Caco-2 (cell line): ENCODE measurements around the gene PCGF6. TPM values are rescaled to one million over a fixed set of nuclear protein-coding genes. Genes with fewer than 3 reads are reported as not detected.
A peak's percentile ranks its signal among the peaks of the same experiment; 100 is the strongest.

Experiments used
- BruUV-seq: library from RNA; stranded (reverse); fragments of 400-500 nt; replicated peaks from 2 replicates; lab custom pipeline; 2021; lab: Mats Ljungman, UMichigan
- CTCF ChIA-PET: fragments of 300-600 bp; sonication (Branson Sonifier 250); formaldehyde crosslinking; loops from one replicate; lab custom pipeline; 2022; ENCODE audit warnings: antibody characterized with exemption; lab: Charles Lee
- POLR2A ChIA-PET: fragments of 300-600 bp; sonication (Branson Sonifier 250); formaldehyde crosslinking; loops from one replicate; lab custom pipeline; 2022; ENCODE audit warnings: antibody characterized with exemption; lab: Charles Lee
- DNase-seq, 2 experiments: peaks; one replicate each; pipeline versions ENCODE4 v3.0.0 to v3.0.0-alpha.2; 2020 to 2022
- H3K27me3 ChIP-seq: replicated peaks from 2 replicates; pipeline ENCODE4 v1.6.0; 2011; ENCODE audit warnings: low read length; ENCODE audit not compliant: control insufficient read depth, insufficient read depth
- H3K36me3 ChIP-seq: 2 replicates; pipeline ENCODE4 v1.5.1; 2011; ENCODE audit warnings: low read length; ENCODE audit not compliant: control insufficient read depth, insufficient read depth
- H3K4me1 ChIP-seq: fragments of 250-450 bp; sonication (Bioruptor Pico); 2 replicates; pipeline ENCODE4 v1.5.1; 2020; ENCODE audit warnings: mild to moderate bottlenecking
- H3K4me3 ChIP-seq: 2 replicates; pipeline ENCODE4 v1.5.1; 2011; ENCODE audit warnings: low read depth, mild to moderate bottlenecking, control low read depth, low read length
- H3K9me3 ChIP-seq: fragments of 250-450 bp; sonication (Bioruptor Pico); 2 replicates; pipeline ENCODE4 v1.5.1; 2020; ENCODE audit warnings: mild to moderate bottlenecking, moderate library complexity
- H3K27ac Mint-ChIP-seq: one replicate; pipeline ENCODE4 v1.8.0; 2022; ENCODE audit warnings: mixed read lengths; ENCODE audit not compliant: unreplicated experiment
- H3K27me3 Mint-ChIP-seq: one replicate; pipeline ENCODE4 v1.8.0; 2022; ENCODE audit warnings: mixed read lengths; ENCODE audit not compliant: insufficient read depth, unreplicated experiment
- H3K36me3 Mint-ChIP-seq: one replicate; pipeline ENCODE4 v1.8.0; 2022; ENCODE audit warnings: mild to moderate bottlenecking, mixed read lengths; ENCODE audit not compliant: insufficient read depth, unreplicated experiment
- H3K4me1 Mint-ChIP-seq: one replicate; pipeline ENCODE4 v1.8.0; 2022; ENCODE audit warnings: low read depth, mixed read lengths; ENCODE audit not compliant: unreplicated experiment
- H3K4me3 Mint-ChIP-seq: one replicate; pipeline ENCODE4 v1.8.0; 2022; ENCODE audit warnings: mild to moderate bottlenecking, moderate library complexity, mixed read lengths; ENCODE audit not compliant: unreplicated experiment
- H3K9me3 Mint-ChIP-seq: one replicate; pipeline ENCODE4 v1.8.0; 2022; ENCODE audit warnings: mixed read lengths; ENCODE audit not compliant: unreplicated experiment
- CTCF ChIP-seq, 2 experiments: fragments of 200-600 bp in 1 of 2; IDR thresholded peaks; 1 replicate in 1 of 2; 2 replicates in 1 of 2; pipeline versions ENCODE4 v1.5.1 to v1.8.0; 2011 to 2022; ENCODE audit warnings: antibody characterized with exemption in 1 of 2, control low read depth in 1 of 2, inconsistent platforms in 1 of 2, low read depth in 1 of 2, low read length in 1 of 2, mild to moderate bottlenecking in 1 of 2, moderate library complexity in 1 of 2; ENCODE audit not compliant: insufficient read depth in 1 of 2, severe bottlenecking in 1 of 2, unreplicated experiment in 1 of 2
- intact Hi-C: fragments of 100-400 bp; cut with micrococcal nuclease; formaldehyde crosslinking; loops from one replicate; pipeline ENCODE4 v1.10.0; 2022; ENCODE audit not compliant: unreplicated experiment
- total RNA-seq: library from RNA; stranded (reverse); gene quantifications from 2 replicates; pipeline ENCODE4 v1.2.3, GENCODE V29; 2022

The PCGF6 gene
- total RNA-seq, 1 experiment from 2014 or later = 21.6 TPM

- Mint-ChIP-seq H3K4me1 (no peaks in the 10 kb centered on the region), H3K27me3 (no peaks in the 10 kb centered on the region), H3K36me3 (peaks cover 74% of the 10 kb centered on the region), H3K4me3 (no peak overlapping the region), H3K9me3 (no peaks in the 10 kb centered on the region), H3K27ac (peak overlapping the region; percentile 63)
- H3K27me3 ChIP-seq = no peaks in the 10 kb centered on the region
- H3K4me1 ChIP-seq = no peaks in the 10 kb centered on the region
- no peaks in the 10 kb centered on the region for H3K9me3 ChIP-seq
- no peak overlapping the region for H3K4me3 ChIP-seq
- intact Hi-C loops = no loop called here
- no peak for DNase-seq
- no peaks in the 10 kb centered on the region; the same call in 1 of the 2 replicates for H3K36me3 ChIP-seq
- BruUV-seq = no TSS peak
- ChIA-PET POLR2A (no interaction called here), CTCF (no interaction called here)
- TF ChIP-seq CTCF (IDR thresholded peaks at IDR 0.05; ENCODE audit: insufficient read depth in 1 of 2, low read depth in 1 of 2, low read length in 1 of 2, severe bottlenecking in 1 of 2, unreplicated experiment in 1 of 2) = no peak
Measured at GRCh38 chr10:103310197-103310596, 40.7 kb downstream of the PCGF6 start.

- TF ChIP-seq CTCF (IDR thresholded peaks at IDR 0.05; ENCODE audit: insufficient read depth in 1 of 2, low read depth in 1 of 2, low read length in 1 of 2, severe bottlenecking in 1 of 2, unreplicated experiment in 1 of 2) = no peak
- Mint-ChIP-seq H3K27ac (no peak overlapping the region), H3K4me3 (no peak overlapping the region), H3K4me1 (no peaks in the 10 kb centered on the region), H3K36me3 (peaks cover 76% of the 10 kb centered on the region), H3K9me3 (no peaks in the 10 kb centered on the region), H3K27me3 (no peaks in the 10 kb centered on the region)
- no peak overlapping the region for H3K4me3 ChIP-seq
- ChIA-PET POLR2A (no interaction called here), CTCF (no interaction called here)
- no peaks in the 10 kb centered on the region; the same call in 1 of the 2 replicates for H3K36me3 ChIP-seq
- no peaks in the 10 kb centered on the region for H3K4me1 ChIP-seq
- DNase-seq = no peak
- no peaks in the 10 kb centered on the region for H3K9me3 ChIP-seq
- no peaks in the 10 kb centered on the region for H3K27me3 ChIP-seq
- no TSS peak for BruUV-seq
- intact Hi-C loops = no loop called here
Measured at GRCh38 chr10:103307594-103307993, 43.3 kb downstream of the PCGF6 start.

GRCh38 chr10:103295374-103296015 is 55.4 kb downstream of the PCGF6 start:
- Histone ChIP-seq H3K9me3 (no peaks in the 10 kb centered on the region), H3K4me3 (no peak overlapping the region), H3K36me3 (no peaks in the 10 kb centered on the region), H3K27me3 (no peaks in the 10 kb centered on the region), H3K4me1 (no peaks in the 10 kb centered on the region)
- BruUV-seq = no TSS peak
- H3K4me1 Mint-ChIP-seq = no peaks in the 10 kb centered on the region
- ChIA-PET CTCF (no interaction called here), POLR2A (interaction anchor here (0.5 kb wide), 1 partner anchor 106 kb away, joined by 3 read pairs; no protein-coding TSS in a partner anchor)
- no peak overlapping the region for H3K27ac Mint-ChIP-seq
- no peak for TF ChIP-seq CTCF (IDR thresholded peaks at IDR 0.05; ENCODE audit: insufficient read depth in 1 of 2, low read depth in 1 of 2, low read length in 1 of 2, severe bottlenecking in 1 of 2, unreplicated experiment in 1 of 2)
- no peaks in the 10 kb centered on the region for H3K36me3 Mint-ChIP-seq
- no peaks in the 10 kb centered on the region for H3K27me3 Mint-ChIP-seq
- no peak for DNase-seq
- intact Hi-C loops = no loop called here
- no peak overlapping the region for H3K4me3 Mint-ChIP-seq
- no peaks in the 10 kb centered on the region for H3K9me3 Mint-ChIP-seq
